GM20000 (cell line): Measurements from ENCODE around the gene MUC5B.

Experiments
- DNase-seq: peaks from one replicate; pipeline ENCODE4 v3.0.0; 2012; ENCODE audit warnings: low spot score
- CTCF ChIP-seq: IDR thresholded peaks from 2 replicates; pipeline ENCODE4 v1.5.1; 2012; ENCODE audit warnings: mild to moderate bottlenecking, control low read depth; ENCODE audit errors: extremely low read depth, missing control alignments

Gene MUC5B

GRCh38 chr11:1277936-1278512 lies 55.2 kb downstream of the MUC5B start:
- no peak for TF ChIP-seq CTCF
- DNase-seq = no peak

GRCh38 chr11:1278766-1279673 lies 56.2 kb downstream of the MUC5B start:
- TF ChIP-seq CTCF = no peak
- no peak for DNase-seq

- no peak for TF ChIP-seq CTCF
- no peak for DNase-seq
Observed at GRCh38 chr11:1279674-1280055, 56.8 kb downstream of the MUC5B start.

GRCh38 chr11:1280116-1281035 lies 57.5 kb downstream of the MUC5B start:
- no peak for TF ChIP-seq CTCF
- DNase-seq = no peak

- no peak for DNase-seq
- no peak for TF ChIP-seq CTCF
Observed at GRCh38 chr11:1281326-1281973, 58.6 kb downstream of the MUC5B start.

- TF ChIP-seq CTCF = no peak
- DNase-seq = no peak
Observed at GRCh38 chr11:1281974-1282365, 59.1 kb downstream of the MUC5B start.
